Smooth muscle cell (in vitro differentiated cells): ENCODE data around the gene LRRC30. TPM values are rescaled to one million over a fixed set of nuclear protein-coding genes. Genes with fewer than 3 reads are reported as not detected.

ENCODE experiments used
- DNase-seq: peaks from one replicate; lab custom pipeline; 2025; ENCODE audit not compliant: unreplicated experiment; lab: John Stamatoyannopoulos, UW
- H2AFZ ChIP-seq: fragments of 200-600 bp; sonication (generic); 2 replicates; pipeline ENCODE4 v1.6.0; 2016; ENCODE audit warnings: antibody characterized with exemption, low read depth, mild to moderate bottlenecking
- H3F3A ChIP-seq: fragments of 200-600 bp; sonication (generic); 2 replicates; pipeline ENCODE4 v1.6.0; 2017; ENCODE audit warnings: antibody characterized with exemption, low read depth
- H3K27ac ChIP-seq: fragments of 200-600 bp; sonication (generic); 2 replicates; pipeline ENCODE4 v1.5.1; 2016; ENCODE audit warnings: low read depth, mild to moderate bottlenecking
- H3K27me3 ChIP-seq: fragments of 200-600 bp; sonication (generic); 2 replicates; pipeline ENCODE4 v1.6.1; 2016; ENCODE audit warnings: low read depth, mild to moderate bottlenecking
- H3K36me3 ChIP-seq: fragments of 200-600 bp; sonication (generic); 2 replicates; pipeline ENCODE4 v1.5.1; 2016; ENCODE audit warnings: low read depth
- H3K4me1 ChIP-seq: fragments of 200-600 bp; sonication (generic); 2 replicates; pipeline ENCODE4 v1.5.1; 2016; ENCODE audit warnings: low read depth
- H3K4me2 ChIP-seq: fragments of 200-600 bp; sonication (generic); 2 replicates; pipeline ENCODE4 v1.6.0; 2016; ENCODE audit warnings: mild to moderate bottlenecking
- H3K4me3 ChIP-seq: fragments of 200-600 bp; sonication (generic); 2 replicates; pipeline ENCODE4 v1.5.1; 2016; ENCODE audit warnings: mild to moderate bottlenecking
- H3K79me2 ChIP-seq: fragments of 200-600 bp; sonication (generic); 2 replicates; pipeline ENCODE4 v1.6.0; 2016; ENCODE audit warnings: low read depth, mild to moderate bottlenecking
- H3K9ac ChIP-seq: fragments of 200-600 bp; sonication (generic); 2 replicates; pipeline ENCODE4 v1.6.0; 2016; ENCODE audit warnings: low read depth
- H3K9me3 ChIP-seq: fragments of 200-600 bp; sonication (generic); replicated peaks from 2 replicates; pipeline ENCODE4 v1.5.1; 2016; ENCODE audit warnings: low read depth
- H4K20me1 ChIP-seq: fragments of 200-600 bp; sonication (generic); 2 replicates; pipeline ENCODE4 v1.6.0; 2016; ENCODE audit warnings: low read depth
- WGBS: methylation state at CpG from one replicate; pipeline ENCODE4 v1.1.7; 2016; ENCODE audit warnings: low lambda C conversion rate; 5-methylcytosine and 5-hydroxymethylcytosine counted together
- polyA plus RNA-seq: library from polyadenylated mRNA; unstranded; fragments of >200 nt; fragmentation: Nextera tagmentation; extraction: Ambion mirVana; gene quantifications from 2 replicates; pipeline ENCODE4 v1.2.1, GENCODE V29; 2016
- total RNA-seq: library from RNA; depleted of rRNA; stranded (reverse); fragments of >200 nt; gene quantifications from 2 replicates; pipeline ENCODE4 v1.2.3, GENCODE V29; 2014
- TF ChIP-seq, protein P1 (sequence below): fragments of 200-600 bp; sonication (generic); IDR thresholded peaks from 2 replicates; pipeline ENCODE4 v1.5.1; 2017; ENCODE audit warnings: borderline replicate concordance, mild to moderate bottlenecking, antibody characterized with exemption; ENCODE audit not compliant: insufficient read depth, poor library complexity, severe bottlenecking

LRRC30 gene
- total and polyA plus RNA-seq, 2 experiments from 2014 or later = not detected

DNA sequence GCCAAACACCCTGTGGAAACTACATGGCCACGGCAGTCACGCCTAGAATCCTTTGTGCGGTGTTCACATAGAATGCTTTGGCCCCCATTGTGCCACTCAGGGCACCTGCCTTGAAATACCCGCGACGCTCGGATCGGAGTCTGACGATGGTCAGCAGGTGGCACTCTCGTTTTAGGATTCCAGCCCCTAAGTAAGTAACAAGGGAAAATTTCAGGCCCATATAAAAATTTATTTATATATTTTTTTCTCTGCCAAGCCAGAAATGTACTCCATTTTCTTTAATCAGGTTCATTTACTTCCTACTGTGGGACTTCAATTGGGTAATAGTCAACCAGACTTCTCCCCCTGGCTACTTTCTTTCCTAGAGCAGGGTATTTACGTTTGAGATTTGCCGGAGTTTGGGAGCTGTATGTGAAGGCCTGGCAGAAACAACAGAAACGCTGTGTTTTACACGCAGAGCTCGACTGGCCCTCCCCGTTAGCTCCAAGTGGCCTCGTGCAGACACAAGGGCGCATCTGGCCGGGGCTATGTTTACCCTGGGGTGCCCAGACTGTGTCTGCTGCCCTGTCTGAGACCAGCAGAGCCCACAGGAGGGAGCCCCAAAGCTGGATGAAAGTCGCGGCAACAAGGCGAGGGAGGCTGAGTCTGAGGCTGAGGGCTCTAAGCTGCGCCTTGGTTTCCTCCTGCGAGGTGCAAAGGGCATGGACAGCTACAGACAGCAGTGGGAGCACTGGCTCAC, 41.6 kb downstream of the LRRC30 start:
- DNase-seq = peak; percentile 8
- H3K9me3 ChIP-seq = no peaks in the 10 kb centered on the region
- no peaks in the 10 kb centered on the region for H3K79me2 ChIP-seq
- 27% methylated on average over 24 of the region's 24 CpGs for whole genome bisulfite sequencing
- H4K20me1 ChIP-seq = no peaks in the 10 kb centered on the region
- peak overlapping the region; percentile 79 for H3K4me2 ChIP-seq
- peaks cover 8% of the 10 kb centered on the region for H3K4me1 ChIP-seq
- peak overlapping the region; percentile 73 for H3K27ac ChIP-seq
- TF ChIP-seq, protein P1, sequence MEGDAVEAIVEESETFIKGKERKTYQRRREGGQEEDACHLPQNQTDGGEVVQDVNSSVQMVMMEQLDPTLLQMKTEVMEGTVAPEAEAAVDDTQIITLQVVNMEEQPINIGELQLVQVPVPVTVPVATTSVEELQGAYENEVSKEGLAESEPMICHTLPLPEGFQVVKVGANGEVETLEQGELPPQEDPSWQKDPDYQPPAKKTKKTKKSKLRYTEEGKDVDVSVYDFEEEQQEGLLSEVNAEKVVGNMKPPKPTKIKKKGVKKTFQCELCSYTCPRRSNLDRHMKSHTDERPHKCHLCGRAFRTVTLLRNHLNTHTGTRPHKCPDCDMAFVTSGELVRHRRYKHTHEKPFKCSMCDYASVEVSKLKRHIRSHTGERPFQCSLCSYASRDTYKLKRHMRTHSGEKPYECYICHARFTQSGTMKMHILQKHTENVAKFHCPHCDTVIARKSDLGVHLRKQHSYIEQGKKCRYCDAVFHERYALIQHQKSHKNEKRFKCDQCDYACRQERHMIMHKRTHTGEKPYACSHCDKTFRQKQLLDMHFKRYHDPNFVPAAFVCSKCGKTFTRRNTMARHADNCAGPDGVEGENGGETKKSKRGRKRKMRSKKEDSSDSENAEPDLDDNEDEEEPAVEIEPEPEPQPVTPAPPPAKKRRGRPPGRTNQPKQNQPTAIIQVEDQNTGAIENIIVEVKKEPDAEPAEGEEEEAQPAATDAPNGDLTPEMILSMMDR = peak; percentile 66
- peaks cover 4% of the 10 kb centered on the region for H3F3A ChIP-seq
- H3K9ac ChIP-seq = no peak overlapping the region
- no peaks in the 10 kb centered on the region for H3K36me3 ChIP-seq
- no peaks in the 10 kb centered on the region for H3K27me3 ChIP-seq
- peak overlapping the region; percentile 29 for H3K4me3 ChIP-seq
- peak overlapping the region; percentile 82 for H2AFZ ChIP-seq

DNA sequence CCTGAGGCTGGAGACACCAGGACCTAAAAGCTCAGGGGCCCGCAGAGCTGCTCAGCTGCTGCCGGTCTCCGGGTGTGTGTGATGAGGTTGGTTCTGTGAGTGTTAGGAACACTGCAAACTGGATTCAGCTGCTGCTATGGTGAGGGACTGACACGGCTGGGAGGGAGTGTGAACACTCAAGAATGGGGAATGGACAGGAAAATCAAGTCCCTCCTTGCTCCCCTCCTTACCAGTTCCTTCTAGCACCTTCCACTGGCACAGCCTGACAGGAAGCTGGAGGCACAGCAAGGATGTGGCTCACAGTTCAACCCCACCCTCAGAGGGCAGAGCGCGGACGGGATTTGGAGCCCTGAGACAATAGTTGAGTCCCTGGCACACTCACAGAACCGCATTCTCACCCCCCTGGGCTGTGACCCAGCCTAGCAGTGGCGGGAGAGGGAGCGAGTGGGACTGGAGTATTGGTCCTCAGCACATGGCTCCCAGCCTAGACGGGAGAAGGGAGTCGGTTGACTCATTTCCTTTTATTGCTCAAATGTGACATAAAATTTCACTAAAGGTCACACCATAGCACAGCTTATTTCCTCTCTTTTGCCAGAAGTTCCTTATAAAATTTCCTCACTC, 42.5 kb downstream of the LRRC30 start:
- Histone ChIP-seq H3K27ac (peak overlapping the region; percentile 73), H3F3A (peaks cover 4% of the 10 kb centered on the region), H3K27me3 (no peaks in the 10 kb centered on the region), H2AFZ (peak overlapping the region; percentile 82), H3K79me2 (no peaks in the 10 kb centered on the region), H3K4me3 (no peak overlapping the region), H3K4me1 (peaks cover 8% of the 10 kb centered on the region), H3K9me3 (no peaks in the 10 kb centered on the region), H3K9ac (no peak overlapping the region), H3K36me3 (no peaks in the 10 kb centered on the region), H4K20me1 (no peaks in the 10 kb centered on the region), H3K4me2 (peak overlapping the region; percentile 79)
- DNase-seq = peak; percentile 21
- TF ChIP-seq, protein P1 = no peak
- WGBS = 27% methylated on average over 12 of the region's 12 CpGs

DNA sequence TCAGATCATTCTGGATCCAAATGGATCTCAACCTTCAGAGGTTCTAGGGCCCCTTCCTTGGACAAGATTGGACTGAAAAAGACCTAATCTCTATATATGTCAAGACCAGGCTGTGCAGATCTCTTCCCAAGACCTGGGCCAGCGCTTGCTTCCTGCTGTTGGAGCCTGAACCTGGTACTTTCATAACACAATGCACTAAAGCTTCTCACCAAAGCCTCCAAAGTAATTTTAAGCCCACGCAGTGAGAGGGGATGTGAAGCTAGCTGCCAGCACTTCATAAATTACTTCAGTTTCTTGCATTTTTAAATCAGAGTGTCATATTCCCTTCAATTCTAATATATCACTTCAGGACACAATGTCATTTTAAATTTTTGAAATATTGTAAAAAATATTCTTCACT, 50.7 kb downstream of the LRRC30 start:
- no peaks in the 10 kb centered on the region for H3F3A ChIP-seq
- H3K4me1 ChIP-seq = peaks cover 5% of the 10 kb centered on the region
- WGBS = 96% methylated on average over 2 of the region's 2 CpGs
- no peak overlapping the region for H3K4me2 ChIP-seq
- H3K36me3 ChIP-seq = no peaks in the 10 kb centered on the region
- TF ChIP-seq, protein P1 = no peak
- no peak overlapping the region for H3K4me3 ChIP-seq
- H3K9ac ChIP-seq = no peak overlapping the region
- H4K20me1 ChIP-seq = no peaks in the 10 kb centered on the region
- H3K27ac ChIP-seq = no peak overlapping the region
- no peaks in the 10 kb centered on the region for H3K27me3 ChIP-seq
- no peaks in the 10 kb centered on the region for H3K9me3 ChIP-seq
- no peak for DNase-seq
- H2AFZ ChIP-seq = no peak overlapping the region
- no peaks in the 10 kb centered on the region for H3K79me2 ChIP-seq

Other genes starting within 250 kb of the LRRC30 start
- 9.7 and 12.5 TPM in 2 replicates for gene LAMA1, start 113.3 kb upstream of the LRRC30 start, total RNA-seq
- gene LAMA1, start 113.3 kb upstream of the LRRC30 start, polyA plus RNA-seq = 6.7 and 8.5 TPM in 2 replicates